ENCODE results near the gene UNC119.
A peak's percentile ranks its signal among the peaks of the same experiment; 100 is the strongest.

The UNC119 gene

DNA sequence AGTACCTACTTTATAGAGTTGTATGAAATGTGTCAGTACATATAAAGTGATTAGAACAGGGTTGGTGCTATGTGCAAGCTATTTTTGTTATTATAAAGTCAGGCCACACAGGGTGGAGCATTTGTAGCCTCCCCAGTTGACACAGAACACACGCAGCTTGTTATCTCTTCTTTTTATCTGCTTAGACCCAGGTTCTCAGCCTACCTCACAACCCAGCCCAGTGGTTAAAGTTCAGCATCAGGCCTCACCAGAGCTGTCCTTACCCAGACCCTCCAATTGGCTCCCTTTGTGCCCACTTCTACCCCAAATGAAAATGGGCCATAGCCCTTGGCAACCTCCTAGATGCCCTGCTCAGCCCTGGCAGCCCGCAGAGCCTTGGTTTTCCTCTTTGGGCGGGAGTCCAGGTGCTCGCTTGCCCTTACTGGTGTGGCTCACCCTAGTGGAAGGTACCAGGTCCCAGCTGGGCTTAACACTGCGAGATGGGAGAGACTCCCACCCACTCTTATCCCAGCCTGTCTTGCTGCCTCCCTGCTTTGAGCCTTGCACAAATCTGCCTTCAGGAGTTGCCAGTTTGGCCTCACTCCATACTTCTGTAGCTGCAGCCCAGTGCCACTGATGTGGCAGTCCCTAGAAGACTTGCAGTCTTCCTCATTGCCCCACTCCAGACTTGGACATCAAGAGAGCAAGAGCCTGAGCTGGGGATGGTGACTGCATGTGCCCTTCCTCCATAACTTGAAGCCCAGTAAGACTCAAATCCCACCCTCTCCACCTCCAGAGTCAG, 20.0 kb upstream of the UNC119 start:
- DNase-seq, result no peak

DNA sequence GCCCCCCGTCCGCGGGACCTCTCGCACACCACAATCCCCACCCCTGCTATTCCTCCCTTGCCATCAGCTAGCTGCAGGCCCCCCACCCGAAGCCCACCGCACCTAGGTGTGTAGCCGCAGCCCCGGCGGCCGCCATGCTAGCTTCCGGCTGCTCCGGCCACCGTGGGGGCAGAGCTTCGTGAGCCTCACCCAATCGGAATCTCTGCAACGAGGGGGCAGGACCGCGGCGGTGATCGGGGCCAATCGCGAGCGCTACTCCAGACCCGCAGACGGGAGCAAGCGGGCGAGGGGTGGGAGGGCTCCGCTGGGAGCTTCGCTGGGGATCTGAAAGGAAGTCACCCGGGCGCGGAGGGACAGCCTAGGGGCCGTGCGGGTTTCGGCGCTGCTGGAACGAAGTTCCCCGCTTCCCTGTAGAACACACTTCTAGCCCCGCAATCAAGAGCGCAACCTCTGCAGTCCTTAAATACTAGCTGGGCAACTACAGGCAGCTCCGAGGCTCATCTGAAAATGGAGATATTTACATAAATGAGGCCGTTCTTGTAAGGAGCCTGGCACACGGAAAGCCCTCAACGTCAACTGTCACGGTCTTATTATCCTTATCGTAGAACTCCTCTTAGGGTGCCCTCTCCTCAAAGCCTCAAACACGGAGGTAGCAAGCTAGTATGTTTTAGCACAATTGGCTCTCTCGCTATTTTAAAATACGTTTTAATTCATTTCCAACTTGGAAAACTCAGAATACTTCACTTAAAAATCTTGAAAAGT, 19.1 kb upstream of the UNC119 start, which contains the start of gene PIGS:
Gene PIGS (minus strand): TSS at position 164 of the 762 bp plus-strand sequence. CDS start 28 bp downstream, at position 136.
- DNase-seq, result peak; percentile 94

DNA sequence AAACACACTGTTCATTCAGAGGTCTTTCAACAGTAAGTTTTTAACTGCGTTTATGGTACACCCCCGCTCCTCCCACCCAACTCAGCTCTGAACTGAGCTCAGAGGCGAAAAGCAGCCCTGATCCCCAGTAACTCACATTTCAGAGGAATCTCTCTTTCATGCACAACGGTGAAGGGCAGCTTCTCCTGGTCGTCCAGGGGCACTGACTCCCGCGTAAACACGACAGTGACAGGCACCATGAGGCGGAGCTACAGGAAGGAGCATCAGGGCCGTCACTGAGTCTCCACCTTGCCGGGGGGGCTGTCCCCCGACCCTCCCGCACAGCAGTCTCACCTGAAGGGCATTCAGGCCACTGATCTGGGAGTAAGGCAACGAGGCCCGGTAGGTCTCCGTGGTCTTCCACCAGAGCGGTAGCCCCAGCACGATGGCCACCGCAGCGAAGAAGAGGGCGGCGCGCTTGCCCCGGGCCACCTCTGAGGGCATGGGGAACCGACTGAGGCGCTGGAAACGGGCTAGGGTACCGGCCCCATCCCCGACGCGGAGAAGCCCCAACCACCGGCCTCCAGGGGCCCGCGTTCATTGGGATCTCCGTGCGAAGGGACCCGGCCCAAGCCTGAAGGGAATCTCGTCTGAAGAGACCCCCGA, 18.4 kb upstream of the UNC119 start:
- DNase-seq, result peak; percentile 53

GRCh38 chr17:28569446-28569845, 17.0 kb upstream of the UNC119 start:
- no peak for DNase-seq

DNA sequence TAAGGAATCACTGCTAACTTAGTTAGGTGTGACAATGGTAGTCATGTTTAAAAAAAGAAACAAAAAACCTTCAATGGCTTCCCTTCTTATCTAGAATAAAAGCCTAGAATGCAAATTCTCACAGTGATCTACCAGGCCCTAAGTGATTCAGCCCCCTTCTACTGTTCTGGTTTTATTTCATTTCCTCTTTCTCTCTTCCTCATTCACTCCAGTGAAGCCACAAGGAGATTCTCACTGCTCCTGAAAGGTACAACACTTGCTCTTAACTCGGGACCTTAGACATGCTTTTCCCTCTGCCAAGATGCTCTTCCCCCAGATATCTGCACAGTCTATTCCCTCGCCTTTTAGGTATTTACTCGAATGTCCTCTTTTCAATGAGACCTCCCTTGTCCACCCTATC, 15.2 kb upstream of the UNC119 start:
- no peak for DNase-seq

- DNase-seq, result no peak
Measured at GRCh38 chr17:28563475-28563874, 11.1 kb upstream of the UNC119 start.

- DNase-seq, result no peak
Measured at GRCh38 chr17:28555022-28555421, 2.6 kb upstream of the UNC119 start.

DNA sequence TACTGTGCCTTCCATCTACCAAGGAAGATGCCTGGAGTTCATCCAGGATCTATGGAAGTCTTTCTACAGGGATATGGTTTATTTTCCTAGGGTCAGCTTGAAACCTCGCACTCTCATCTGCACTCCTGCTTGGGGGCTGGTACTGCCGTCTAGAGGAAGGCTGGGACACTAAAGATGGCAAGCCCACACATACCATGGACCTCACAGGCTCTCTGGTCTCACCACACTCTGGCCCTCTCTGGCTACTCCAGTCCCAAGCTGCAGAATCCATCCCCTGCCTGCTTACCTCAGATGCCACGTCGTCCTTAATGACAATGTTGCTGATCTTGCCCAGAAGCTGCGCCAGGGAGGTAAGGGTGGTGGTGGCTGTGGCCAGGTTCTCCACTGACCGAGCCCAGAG, 2.1 kb upstream of the UNC119 start:
- no peak for DNase-seq

DNA sequence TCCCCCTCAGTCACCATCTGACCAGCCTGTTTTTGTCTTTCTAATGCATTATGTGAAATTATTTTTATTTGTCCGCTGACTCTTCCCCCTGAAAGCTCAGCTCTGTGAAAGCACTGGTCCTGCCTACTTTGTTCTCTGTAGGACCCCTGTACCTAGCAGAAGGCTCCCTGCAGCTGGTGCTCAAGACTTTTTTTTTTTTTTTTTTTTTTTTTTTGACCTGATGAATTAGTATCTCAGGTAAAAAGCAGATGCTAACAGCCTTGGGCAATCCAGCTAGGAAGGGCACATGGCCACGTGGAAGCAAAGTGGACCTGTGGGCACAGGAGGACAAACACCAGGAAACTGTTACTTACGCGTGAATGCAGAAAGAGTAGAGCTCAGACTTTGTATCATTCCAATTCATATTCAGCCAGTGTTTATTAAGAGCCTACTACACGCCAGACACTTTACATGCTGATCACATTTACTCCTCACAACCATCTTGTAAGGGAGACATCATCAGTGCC, 629 bp upstream of the UNC119 start:
- no peak for DNase-seq

GRCh38 chr17:28551421-28552175, 826 bp downstream of the UNC119 start:
- DNase-seq, result no peak

DNA sequence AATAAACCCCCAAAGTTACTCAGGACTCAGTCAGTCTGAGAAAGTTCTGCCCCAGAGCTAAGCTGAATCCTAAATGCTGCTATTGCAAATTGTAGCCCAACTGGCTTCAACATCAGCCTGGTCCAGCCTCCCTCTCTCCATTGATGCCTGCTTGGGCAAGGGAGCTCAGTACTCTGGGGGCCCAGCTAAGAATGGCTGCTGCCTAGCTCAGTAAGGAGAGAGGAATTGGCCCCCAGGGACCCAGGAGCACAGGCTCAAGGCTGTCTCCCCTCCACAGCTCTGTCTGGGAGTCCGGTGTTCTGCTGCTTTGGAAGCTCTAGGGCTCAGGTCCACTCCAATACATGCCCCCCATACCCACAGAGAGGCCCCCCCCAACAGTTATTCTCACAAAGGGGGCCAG, 1.6 kb downstream of the UNC119 start:
- DNase-seq, result no peak

- no peak for DNase-seq
Measured at GRCh38 chr17:28549236-28550132, 2.9 kb downstream of the UNC119 start.

DNA sequence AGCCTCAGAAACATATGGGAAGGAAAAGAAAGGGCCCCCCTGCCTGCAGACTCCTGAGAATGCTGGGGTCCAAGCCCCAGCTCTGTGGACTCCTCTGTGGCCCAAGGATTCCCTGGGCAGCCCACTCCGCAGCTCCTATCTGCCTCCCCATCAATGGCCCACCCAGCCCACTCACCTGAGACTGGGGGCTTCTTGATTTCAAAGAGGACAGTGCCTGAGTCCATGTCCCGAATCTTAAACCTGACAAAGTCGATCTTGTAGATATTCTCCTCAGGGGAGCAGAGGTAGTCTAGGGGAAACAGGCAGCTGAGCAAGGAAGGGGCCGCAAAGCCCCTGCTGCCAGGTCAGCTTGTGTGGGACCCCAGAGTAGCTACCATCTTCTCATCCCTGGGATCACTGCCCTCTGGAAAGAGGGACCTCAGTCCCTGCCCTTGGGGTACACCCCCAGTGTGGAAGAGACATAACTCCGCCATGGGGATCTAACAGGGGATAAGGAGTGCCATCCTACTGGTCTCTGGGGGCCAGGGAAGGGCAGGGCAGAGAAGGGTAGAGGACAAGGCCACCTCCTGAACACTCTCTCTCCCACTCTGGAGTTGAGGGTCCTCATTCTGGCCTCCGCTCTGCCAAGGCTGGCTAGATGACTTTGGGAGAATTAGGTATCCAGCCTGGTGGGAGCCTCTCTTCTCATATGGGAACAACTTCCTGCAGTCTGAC, 3.9 kb downstream of the UNC119 start:
- DNase-seq, result no peak

DNA sequence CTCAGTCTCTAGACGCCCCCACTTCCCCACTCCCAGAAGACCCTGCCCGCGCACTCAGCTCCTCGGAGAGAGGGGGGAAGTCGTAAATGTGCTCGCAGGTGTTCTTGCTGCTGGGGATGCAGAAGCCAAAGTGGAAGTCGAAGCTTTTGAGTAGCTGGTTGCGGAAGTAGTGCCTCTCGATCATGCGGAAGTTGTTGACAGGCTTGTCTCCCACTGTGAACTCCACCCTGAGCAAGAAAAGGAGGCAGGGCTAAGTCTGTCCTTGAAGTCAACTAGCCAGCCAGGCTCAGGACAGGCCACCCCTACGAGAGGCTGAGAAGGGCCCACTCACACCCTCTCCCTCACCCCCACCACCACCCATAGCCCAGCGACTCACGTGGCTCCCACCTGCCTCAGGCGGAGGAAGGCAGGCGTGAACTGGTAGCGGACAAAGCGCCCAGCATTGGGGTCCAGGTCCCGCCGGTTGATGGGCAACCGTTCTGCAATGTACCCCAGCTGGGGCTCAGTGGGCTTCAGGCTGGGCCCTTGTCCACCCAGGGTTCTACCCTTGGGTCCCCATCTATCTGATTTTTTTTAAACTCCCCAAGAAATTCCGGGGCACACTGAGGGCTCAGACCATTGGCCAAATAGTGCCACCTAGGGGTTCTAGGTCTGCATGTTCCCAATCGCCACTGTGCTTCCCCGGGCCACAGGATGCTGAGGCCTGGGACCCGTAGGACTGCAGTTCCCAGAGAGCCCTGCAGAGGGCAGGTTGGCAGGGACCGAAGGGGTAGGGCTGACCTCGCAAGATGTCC, 4.6 kb downstream of the UNC119 start:
- peak; percentile 43 for DNase-seq

DNA sequence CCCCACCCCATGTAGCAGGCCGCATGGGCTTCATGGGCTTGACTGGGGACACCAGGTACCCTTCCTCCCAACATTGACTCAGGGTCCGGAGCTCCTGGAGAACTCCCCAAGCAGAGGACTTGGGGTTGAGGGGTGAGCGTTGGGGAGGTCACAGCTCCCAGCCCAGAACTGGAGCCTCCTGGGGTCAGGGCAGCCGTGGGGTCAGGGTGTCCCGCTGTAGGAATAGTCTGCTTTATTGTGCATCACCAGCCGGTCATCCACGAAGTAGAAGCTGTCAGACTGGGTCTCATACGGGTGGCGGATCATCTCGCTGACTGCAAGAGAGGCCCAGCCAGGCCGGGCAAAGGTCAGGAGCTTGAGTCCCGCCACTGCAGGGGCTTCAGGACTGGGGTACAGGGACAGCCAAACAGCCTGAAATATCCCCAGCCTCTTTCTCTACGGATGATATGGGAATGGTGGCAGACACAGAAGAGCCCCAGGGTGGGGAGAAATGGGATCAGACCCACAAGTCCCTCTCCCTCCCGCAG, 5.3 kb downstream of the UNC119 start:
- no peak for DNase-seq

DNA sequence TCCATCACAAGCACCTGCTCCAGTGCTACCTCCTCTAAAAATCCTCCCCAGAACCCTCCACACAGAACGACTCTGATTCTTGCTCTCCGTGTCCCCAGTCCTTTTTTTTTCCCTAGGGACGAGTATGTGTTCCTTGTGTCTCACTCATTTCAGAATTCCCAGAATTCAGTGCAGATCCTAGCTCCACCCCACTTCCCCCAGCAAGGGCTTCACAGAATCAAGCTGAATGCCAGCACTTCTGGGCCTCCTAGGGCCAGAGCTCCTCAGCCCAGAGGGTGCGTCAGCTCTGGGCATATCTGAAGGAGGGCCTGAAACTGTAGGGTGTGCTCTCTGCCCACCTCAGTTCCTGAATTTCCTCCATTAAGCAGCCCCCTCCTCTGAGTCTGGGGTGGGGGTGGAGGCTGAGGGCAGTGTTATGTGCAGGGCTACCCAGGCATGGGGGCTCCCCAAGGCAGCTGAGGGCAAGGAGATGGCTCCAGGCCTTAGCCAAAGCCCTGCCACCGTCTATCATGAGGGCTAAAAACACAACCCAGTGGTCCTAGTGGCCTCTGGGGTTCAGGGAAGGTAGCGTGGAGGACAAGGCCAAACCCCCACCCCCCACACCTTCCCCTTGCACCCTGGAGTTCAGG, 6.5 kb downstream of the UNC119 start:
- no peak for DNase-seq

- no peak for DNase-seq
Measured at GRCh38 chr17:28545141-28545503, 7.3 kb downstream of the UNC119 start.

DNA sequence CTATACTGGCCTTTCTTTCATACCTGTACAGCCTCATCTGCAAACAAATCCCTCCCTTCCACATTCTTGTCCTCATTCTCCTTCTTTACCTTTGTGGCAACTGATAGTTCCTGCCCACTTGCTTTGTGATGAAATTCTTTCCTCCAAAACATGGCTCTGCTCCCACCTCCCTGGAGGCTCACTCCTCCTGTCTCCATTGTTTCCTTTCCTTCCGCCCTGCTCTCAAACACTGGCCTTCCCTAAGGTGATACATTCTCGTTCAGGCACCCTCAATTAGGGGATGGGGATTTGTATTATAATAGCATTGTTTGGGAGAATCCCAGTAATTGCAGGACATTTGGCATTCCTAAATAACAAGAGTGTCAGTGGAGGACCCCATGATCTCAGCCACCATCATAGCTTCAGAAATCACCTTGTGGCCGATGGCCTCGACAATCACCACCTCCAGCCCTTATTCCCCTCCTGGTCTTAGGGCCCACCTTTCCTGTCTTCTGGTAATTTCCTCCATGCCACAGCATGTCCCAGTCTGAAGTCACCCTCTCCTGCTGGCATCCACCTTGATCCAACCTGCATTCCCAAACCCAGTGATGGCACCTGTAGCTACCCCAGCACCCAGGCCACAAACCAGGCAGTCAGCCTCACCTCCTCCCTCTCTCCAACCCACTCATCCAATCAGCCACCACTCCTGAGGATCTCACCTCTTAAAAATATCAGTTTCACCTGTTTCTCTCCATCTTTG, 7.9 kb downstream of the UNC119 start:
- DNase-seq, result no peak

GRCh38 chr17:28541439-28541838, 11.0 kb downstream of the UNC119 start:
- DNase-seq, result no peak
